Measurements from ENCODE around the gene DZIP1. TPM values are rescaled to one million over a fixed set of nuclear protein-coding genes. Genes with fewer than 3 reads are reported as not detected.

The DZIP1 gene
- polyA plus RNA-seq, 2 of the 4 experiments (the other 2 are of a cell fraction): 11.5 to 17.1 TPM

- no peak overlapping the region for H3K27ac ChIP-seq
- no peaks in the 10 kb centered on the region for H3K9me3 ChIP-seq
- TF ChIP-seq PBX3 (IDR thresholded peaks at IDR 0.05): no peak
- no peak for TF ChIP-seq CEBPB (IDR thresholded peaks at IDR 0.05)
- no peak for TF ChIP-seq JUNB (IDR thresholded peaks at IDR 0.05)
- no peak for TF ChIP-seq POLR2AphosphoS2 (conservative IDR thresholded peaks at IDR 0.05; ENCODE audit: low read length)
- no peak for TF ChIP-seq CHD4 (IDR thresholded peaks at IDR 0.05; ENCODE audit: borderline replicate concordance)
- TF ChIP-seq HMGXB4 (CRISPR knock-in tag; IDR thresholded peaks at IDR 0.05; ENCODE audit: borderline replicate concordance): no peak
- no peak for TF ChIP-seq ZNF302 (CRISPR knock-in tag; IDR thresholded peaks at IDR 0.05)
- no peak for TF ChIP-seq CTCF (IDR thresholded peaks at IDR 0.05)
- no peak for TF ChIP-seq NFE2L2 (conservative IDR thresholded peaks at IDR 0.05; ENCODE audit: low read length)
- TF ChIP-seq FOXS1 (CRISPR knock-in tag; IDR thresholded peaks at IDR 0.05): no peak
- TF ChIP-seq RCOR1 (IDR thresholded peaks at IDR 0.05; ENCODE audit: low read depth, low read length): no peak
- no peak for TF ChIP-seq ELK1 (IDR thresholded peaks at IDR 0.05; ENCODE audit: low read depth, low read length)
- TF ChIP-seq MYC (IDR thresholded peaks at IDR 0.05; ENCODE audit: borderline replicate concordance, low read length): no peak
- TF ChIP-seq HOXA7 (CRISPR knock-in tag; IDR thresholded peaks at IDR 0.05): no peak
- no peak for TF ChIP-seq MAX (IDR thresholded peaks at IDR 0.05)
- no peak for TF ChIP-seq HES2 (IDR thresholded peaks at IDR 0.05)
- TF ChIP-seq HEYL (CRISPR knock-in tag; IDR thresholded peaks at IDR 0.05): no peak
- TF ChIP-seq CHD2 (IDR thresholded peaks at IDR 0.05; ENCODE audit: low read length, partially characterized antibody): no peak
- no peak for TF ChIP-seq RAD21 (conservative IDR thresholded peaks at IDR 0.05 in 1 of 2, IDR thresholded peaks at IDR 0.05 in 1 of 2)
- ChIA-PET POLR2A (no interaction called here), CTCF (interaction anchor here (1.7 to 1.9 kb wide), 2 partner anchors 23 to 352 kb away, joined by 5 read pairs; no protein-coding TSS in a partner anchor)
- DNase-seq (ENCODE audit: low read depth in 1 of 2, low spot score in 1 of 2) (no peak), ATAC-seq (no peak), FAIRE-seq (no peak)
- 70% methylated on average over 6 of the region's 6 CpGs for WGBS (ENCODE audit: missing lambda C conversion rate)
- H3K4me3 ChIP-seq: no peak overlapping the region
- no peak overlapping the region for H3K4me2 ChIP-seq
- H3K4me1 ChIP-seq: peaks cover 26% of the 10 kb centered on the region
Observed at GRCh38 chr13:95540888-95541287, 103.6 kb downstream of the DZIP1 start.

- peak overlapping the region; percentile 63 for H3K4me2 ChIP-seq
- no peak for FAIRE-seq
- H3K9me3 ChIP-seq: no peaks in the 10 kb centered on the region
- H3K4me3 ChIP-seq: no peak overlapping the region
- DNase-seq (ENCODE audit: low read depth in 1 of 2, low spot score in 1 of 2): peak in 1 of 2 experiments; percentile 21
- peak overlapping the region; percentile 63 to 70; a peak in 5 of 6 replicates for H3K27ac ChIP-seq
- peak; percentile 54 for TF ChIP-seq CTCF (IDR thresholded peaks at IDR 0.05)
- TF ChIP-seq RAD21 (conservative IDR thresholded peaks at IDR 0.05 in 1 of 2, IDR thresholded peaks at IDR 0.05 in 1 of 2): peak; percentile 45 to 53
- no peak for TF ChIP-seq CBX2 (IDR thresholded peaks at IDR 0.05; ENCODE audit: borderline replicate concordance, low read depth)
- TF ChIP-seq SMC3 (IDR thresholded peaks at IDR 0.05): peak; percentile 41; the same call in 2 of the 3 replicates
- TF ChIP-seq SREBF2 (IDR thresholded peaks at IDR 0.05): no peak
- ChIA-PET POLR2A (interaction anchor here (0.6 kb wide), 1 partner anchor 84 kb away, joined by 4 read pairs; no protein-coding TSS in a partner anchor), CTCF (interaction anchor here (0.6 to 3.1 kb wide), 28 partner anchors 9 to 346 kb away, joined by 3 to 22 read pairs (median 3); no protein-coding TSS in a partner anchor)
- 9% methylated on average over 6 of the region's 6 CpGs for WGBS (ENCODE audit: missing lambda C conversion rate)
- no peak for ATAC-seq
- peaks cover 53% of the 10 kb centered on the region for H3K4me1 ChIP-seq
Observed at GRCh38 chr13:95536632-95537241, 107.8 kb downstream of the DZIP1 start.

Measured in A549 (cell line).